NCI-H1417 treated with DMSO at 0.1 percent for 48 hours (cell line): ENCODE results near the gene WDR1.

Experiments
- DNase-seq: peaks from one replicate; lab custom pipeline; 2025; lab: John Stamatoyannopoulos, UW

WDR1 gene

GRCh38 chr4:10036807-10037342 is 79.7 kb downstream of the WDR1 start:
- no peak for DNase-seq

DNA sequence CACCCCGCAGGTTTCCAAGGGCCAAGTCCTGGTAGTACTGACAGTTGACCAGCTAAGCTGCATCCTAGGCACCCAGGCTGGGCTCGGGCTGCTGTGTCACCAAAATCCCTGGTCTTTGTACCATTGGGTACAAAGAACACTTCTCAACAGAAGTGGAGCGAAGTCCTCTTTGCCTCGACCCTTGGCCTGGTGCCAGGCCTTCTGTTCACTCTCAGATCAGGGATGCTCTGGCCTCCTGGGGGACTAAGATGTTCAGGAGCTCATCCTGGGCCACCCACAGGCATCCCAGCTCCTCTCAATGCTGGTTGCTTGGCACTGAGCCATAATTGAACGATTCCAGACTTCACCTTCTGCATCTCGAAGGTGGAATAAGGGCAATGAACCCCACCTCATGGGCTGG is 81.5 kb downstream of the WDR1 start:
- DNase-seq, result no peak

GRCh38 chr4:10034612-10035104 is 81.9 kb downstream of the WDR1 start:
- no peak for DNase-seq

- DNase-seq, result no peak
Observed at GRCh38 chr4:10034136-10034535, 82.5 kb downstream of the WDR1 start.

DNA sequence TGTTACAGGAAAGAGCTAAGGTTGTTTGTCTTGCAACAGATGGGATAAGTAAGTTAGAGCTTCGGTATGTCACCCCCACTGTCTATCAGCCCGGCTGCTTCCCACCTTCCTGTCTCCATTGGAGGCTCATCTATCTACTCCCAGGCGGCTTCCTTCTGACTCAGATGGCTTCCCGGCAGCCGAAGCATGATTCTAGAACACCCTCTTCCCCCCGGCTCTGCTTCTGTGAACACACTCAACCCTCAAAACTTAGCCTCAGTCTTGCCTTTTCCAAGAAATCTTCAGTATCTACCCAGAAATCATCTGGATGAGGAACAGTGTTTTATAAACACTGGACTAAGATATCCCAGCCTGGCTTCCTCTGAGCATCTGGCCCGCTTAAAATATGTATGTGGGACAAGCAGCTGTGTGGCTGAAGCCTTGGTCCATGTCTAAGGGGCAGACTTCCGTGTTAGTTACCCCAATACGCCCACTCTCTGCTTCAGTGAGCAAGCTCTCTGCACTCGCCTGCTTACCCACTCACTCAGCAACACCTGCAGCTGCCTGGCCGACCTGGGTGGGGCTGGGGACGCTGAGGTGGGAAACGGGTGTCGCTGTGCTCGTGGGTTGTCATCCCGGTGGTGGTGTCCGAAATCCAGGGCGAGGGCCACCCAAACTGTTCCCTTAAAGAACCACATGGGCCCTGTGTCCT is 83.3 kb downstream of the WDR1 start:
- no peak for DNase-seq

DNA sequence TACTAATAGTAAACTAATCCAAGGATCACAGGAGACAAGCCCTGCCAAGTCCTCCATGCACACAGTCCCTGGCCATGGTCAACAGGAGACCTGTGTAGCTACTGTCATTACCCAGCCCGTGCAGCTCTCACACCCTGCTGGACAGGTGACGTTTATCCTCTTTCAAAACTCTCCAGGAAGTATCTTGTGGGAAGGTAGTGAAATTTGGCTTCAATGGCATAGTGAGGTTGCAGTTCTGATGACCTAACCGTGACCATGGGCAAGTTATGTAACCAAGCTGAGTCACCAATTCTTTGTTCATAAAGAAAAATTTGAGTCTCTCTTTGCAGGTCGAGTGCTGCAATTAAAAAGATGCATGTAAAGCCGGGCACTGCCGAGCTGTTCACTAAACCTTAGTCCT is 84.0 kb downstream of the WDR1 start:
- no peak for DNase-seq

DNA sequence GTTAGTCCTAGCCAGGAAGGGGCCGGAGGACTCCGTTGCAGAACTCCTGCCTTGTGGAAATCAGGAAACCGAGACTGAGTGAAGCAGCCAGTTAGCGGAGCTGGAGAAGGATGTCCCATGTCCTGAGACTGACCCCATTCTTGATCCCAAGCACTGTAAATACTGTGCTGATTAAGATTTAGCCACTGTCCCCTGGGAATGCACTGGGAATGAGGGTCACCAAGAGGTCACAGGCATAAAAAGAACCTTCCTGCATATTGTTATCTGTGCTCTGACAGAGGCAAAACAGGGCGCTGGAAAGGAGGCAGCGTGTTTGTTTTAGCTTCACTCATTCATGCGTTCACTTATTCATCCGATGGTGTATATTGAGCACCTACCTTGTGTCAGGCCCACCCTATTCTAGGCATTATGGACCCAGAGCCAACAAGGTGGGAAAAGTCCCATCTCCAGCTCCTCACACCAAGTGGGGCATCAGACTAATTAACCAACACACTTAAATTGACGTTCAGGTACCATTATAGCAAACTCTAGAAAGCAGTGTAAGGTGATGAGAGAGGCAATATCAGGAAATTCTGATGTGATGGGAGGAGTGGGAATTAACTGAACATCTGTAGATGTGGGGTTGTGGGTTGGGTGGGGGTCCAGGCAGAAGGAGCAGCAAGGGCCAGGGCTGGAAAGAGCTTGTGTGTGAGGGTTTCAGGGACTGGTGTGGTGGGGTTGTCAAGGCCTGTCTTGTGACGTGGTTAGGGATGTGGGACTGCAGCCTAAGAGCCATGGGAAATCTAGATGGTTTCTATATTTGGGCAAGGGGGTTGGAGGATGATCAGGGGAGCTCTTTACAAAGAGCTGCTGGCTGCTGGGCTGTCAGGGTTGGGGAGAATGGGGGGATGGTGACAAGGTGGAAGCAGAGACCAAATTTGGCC is 84.7 kb downstream of the WDR1 start:
- no peak for DNase-seq

- no peak for DNase-seq
Observed at GRCh38 chr4:10030972-10031667, 85.5 kb downstream of the WDR1 start.

GRCh38 chr4:10029403-10029802 is 87.2 kb downstream of the WDR1 start:
- no peak for DNase-seq

GRCh38 chr4:10028910-10029309 is 87.7 kb downstream of the WDR1 start:
- no peak for DNase-seq

- no peak for DNase-seq
Observed at GRCh38 chr4:10026485-10026884, 90.1 kb downstream of the WDR1 start.

- no peak for DNase-seq
Observed at GRCh38 chr4:10025230-10025806, 91.3 kb downstream of the WDR1 start.
